H1 (cell line): ENCODE data around the gene ST6GALNAC4.
A peak's percentile ranks its signal among the peaks of the same experiment; 100 is the strongest.

Source experiments
- EGR1 ChIP-seq: IDR thresholded peaks from 2 replicates; pipeline ENCODE4 v1.6.1; 2011; ENCODE audit warnings: low read depth, low read length, borderline replicate concordance
- EP300 ChIP-seq, 2 experiments: IDR thresholded peaks; 1 replicate in 1 of 2; 2 replicates in 1 of 2; pipeline ENCODE4 v1.6.1; 2011 to 2012; ENCODE audit warnings: low read depth in 2 of 2, low read length in 2 of 2, mild to moderate bottlenecking in 2 of 2, borderline replicate concordance in 1 of 2, inconsistent platforms in 1 of 2, moderate library complexity in 1 of 2
- HDAC6 ChIP-seq: IDR thresholded peaks from one replicate; pipeline ENCODE4 v1.7.1; 2012; ENCODE audit warnings: low read depth, mild to moderate bottlenecking, inconsistent platforms, low read length, moderate library complexity
- POLR2A ChIP-seq, 2 experiments: IDR thresholded peaks; 1 replicate in 1 of 2; 2 replicates in 1 of 2; pipeline ENCODE4 v1.6.1; 2011; ENCODE audit warnings: low read depth in 2 of 2, low read length in 2 of 2, mild to moderate bottlenecking in 2 of 2; ENCODE audit errors: control extremely low read depth in 1 of 2
- RFX5 ChIP-seq: IDR thresholded peaks from 2 replicates; pipeline ENCODE4 v1.6.1; 2011; ENCODE audit warnings: low read depth, low read length, improper control_type of control experiment, borderline replicate concordance
- TF ChIP-seq, protein P1 (sequence below), 3 experiments: IDR thresholded peaks; 1 replicate in 2 of 3; 2 replicates in 1 of 3; pipeline versions ENCODE4 v1.5.1 to v1.6.1; 2011; ENCODE audit warnings: low read length in 3 of 3, mild to moderate bottlenecking in 3 of 3, inconsistent platforms in 2 of 3, low read depth in 1 of 3, moderate library complexity in 1 of 3; ENCODE audit not compliant: insufficient read depth in 1 of 3; ENCODE audit errors: control extremely low read depth in 1 of 3

GRCh38 chr9:127937388-127938297 is 20.8 kb upstream of the ST6GALNAC4 start, which contains the start of gene DPM2:
- TF ChIP-seq, protein P1, sequence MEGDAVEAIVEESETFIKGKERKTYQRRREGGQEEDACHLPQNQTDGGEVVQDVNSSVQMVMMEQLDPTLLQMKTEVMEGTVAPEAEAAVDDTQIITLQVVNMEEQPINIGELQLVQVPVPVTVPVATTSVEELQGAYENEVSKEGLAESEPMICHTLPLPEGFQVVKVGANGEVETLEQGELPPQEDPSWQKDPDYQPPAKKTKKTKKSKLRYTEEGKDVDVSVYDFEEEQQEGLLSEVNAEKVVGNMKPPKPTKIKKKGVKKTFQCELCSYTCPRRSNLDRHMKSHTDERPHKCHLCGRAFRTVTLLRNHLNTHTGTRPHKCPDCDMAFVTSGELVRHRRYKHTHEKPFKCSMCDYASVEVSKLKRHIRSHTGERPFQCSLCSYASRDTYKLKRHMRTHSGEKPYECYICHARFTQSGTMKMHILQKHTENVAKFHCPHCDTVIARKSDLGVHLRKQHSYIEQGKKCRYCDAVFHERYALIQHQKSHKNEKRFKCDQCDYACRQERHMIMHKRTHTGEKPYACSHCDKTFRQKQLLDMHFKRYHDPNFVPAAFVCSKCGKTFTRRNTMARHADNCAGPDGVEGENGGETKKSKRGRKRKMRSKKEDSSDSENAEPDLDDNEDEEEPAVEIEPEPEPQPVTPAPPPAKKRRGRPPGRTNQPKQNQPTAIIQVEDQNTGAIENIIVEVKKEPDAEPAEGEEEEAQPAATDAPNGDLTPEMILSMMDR (IDR thresholded peaks at IDR 0.05; ENCODE audit: control extremely low read depth in 1 of 3, insufficient read depth in 1 of 3, low read depth in 1 of 3, low read length in 3 of 3) = no peak
- TF ChIP-seq HDAC6 (no peak), POLR2A (IDR thresholded peaks at IDR 0.05; ENCODE audit: control extremely low read depth in 1 of 2, low read depth in 2 of 2, low read length in 2 of 2) (peak in 1 of 2 experiments; percentile 84; a peak in 2 of 3 replicates), EP300 (IDR thresholded peaks at IDR 0.05; ENCODE audit: borderline replicate concordance in 1 of 2, low read depth in 2 of 2, low read length in 2 of 2) (no peak), EGR1 (no peak), RFX5 (no peak)
